GM23248 (cell line): Measurements from ENCODE around the gene TCF7. TPM values are rescaled to one million over a fixed set of nuclear protein-coding genes. Genes with fewer than 3 reads are reported as not detected.

Source experiments
- DNase-seq: peaks from one replicate; pipeline ENCODE4 v3.0.0-alpha.2; 2015
- H2AFZ ChIP-seq: fragments of 200-600 bp; sonication (generic); 2 replicates; pipeline ENCODE4 v1.6.1; 2016; ENCODE audit warnings: antibody characterized with exemption
- H3F3A ChIP-seq: fragments of 200-600 bp; sonication (generic); 2 replicates; pipeline ENCODE4 v1.6.1; 2016; ENCODE audit warnings: mild to moderate bottlenecking, antibody characterized with exemption, mixed run types; ENCODE audit not compliant: insufficient read depth
- H3K27ac ChIP-seq: fragments of 200-600 bp; sonication (generic); 2 replicates; pipeline ENCODE4 v1.5.1; 2016; ENCODE audit warnings: mild to moderate bottlenecking
- H3K27me3 ChIP-seq: fragments of 200-600 bp; sonication (generic); replicated peaks from 2 replicates; pipeline ENCODE4 v1.6.1; 2016; ENCODE audit warnings: mild to moderate bottlenecking; ENCODE audit not compliant: insufficient read depth
- H3K36me3 ChIP-seq: fragments of 200-600 bp; sonication (generic); 2 replicates; pipeline ENCODE4 v1.6.1; 2016; ENCODE audit warnings: low read depth, mild to moderate bottlenecking
- H3K4me1 ChIP-seq: fragments of 200-600 bp; sonication (generic); 2 replicates; pipeline ENCODE4 v1.6.1; 2016; ENCODE audit warnings: mild to moderate bottlenecking; ENCODE audit not compliant: insufficient read depth
- H3K4me2 ChIP-seq: fragments of 200-600 bp; sonication (generic); one replicate; pipeline ENCODE4 v1.6.1; 2016; ENCODE audit warnings: mild to moderate bottlenecking; ENCODE audit not compliant: unreplicated experiment
- H3K4me3 ChIP-seq: fragments of 200-600 bp; sonication (generic); 2 replicates; pipeline ENCODE4 v1.5.1; 2016; ENCODE audit warnings: mild to moderate bottlenecking
- H3K79me2 ChIP-seq: fragments of 200-600 bp; sonication (generic); 2 replicates; pipeline ENCODE4 v1.6.1; 2016; ENCODE audit warnings: mild to moderate bottlenecking; ENCODE audit not compliant: insufficient read depth
- H3K9ac ChIP-seq: fragments of 200-600 bp; sonication (generic); 2 replicates; pipeline ENCODE4 v1.6.1; 2016; ENCODE audit warnings: mild to moderate bottlenecking
- H3K9me2 ChIP-seq: fragments of 200-600 bp; sonication (generic); 2 replicates; pipeline ENCODE4 v1.6.1; 2016; ENCODE audit warnings: mixed run types, mild to moderate bottlenecking, moderate library complexity; ENCODE audit not compliant: insufficient read depth
- H3K9me3 ChIP-seq: fragments of 200-600 bp; sonication (generic); one replicate; pipeline ENCODE4 v1.6.1; 2017; ENCODE audit warnings: low read depth
- H4K20me1 ChIP-seq: fragments of 200-600 bp; sonication (generic); 2 replicates; pipeline ENCODE4 v1.6.0; 2016; ENCODE audit not compliant: insufficient read depth
- EZH2 ChIP-seq: fragments of 200-600 bp; sonication (generic); IDR thresholded peaks from 2 replicates; pipeline ENCODE4 v1.6.1; 2018; ENCODE audit warnings: antibody characterized with exemption, mild to moderate bottlenecking; ENCODE audit not compliant: insufficient read depth, poor library complexity, severe bottlenecking
- EZH2phosphoT487 ChIP-seq: fragments of 200-600 bp; sonication (generic); IDR thresholded peaks from 2 replicates; pipeline ENCODE4 v1.6.1; 2018; ENCODE audit warnings: antibody characterized with exemption, moderate library complexity, mild to moderate bottlenecking, low read depth; ENCODE audit not compliant: insufficient read depth
- WGBS, 2 experiments: methylation state at CpG; one replicate each; pipeline ENCODE4 v1.1.6; 2015 to 2017; ENCODE audit warnings: low lambda C conversion rate in 2 of 2, low coverage in 1 of 2; ENCODE audit errors: missing lambda C conversion rate in 2 of 2; 5-methylcytosine and 5-hydroxymethylcytosine counted together
- in situ Hi-C: fragments of 300-500 bp; cut with MboI; formaldehyde crosslinking; loops from 2 replicates; pipeline ENCODE4 v1.15.0; 2020
- polyA plus RNA-seq: library from polyadenylated mRNA; unstranded; fragments of >200 nt; fragmentation: Nextera tagmentation; extraction: Ambion mirVana; gene quantifications from 2 replicates; pipeline ENCODE4 v1.2.1, GENCODE V29; 2016
- total RNA-seq: library from RNA; depleted of rRNA; stranded (reverse); fragments of >200 nt; shearing (Covaris generic); gene quantifications from 2 replicates; pipeline ENCODE4 v1.2.3, GENCODE V29; 2014; rRNA removed

The TCF7 gene
- 1.4 and 2.5 TPM in 2 replicates for total RNA-seq
- 2.4 and 2.7 TPM in 2 replicates for polyA plus RNA-seq

DNA sequence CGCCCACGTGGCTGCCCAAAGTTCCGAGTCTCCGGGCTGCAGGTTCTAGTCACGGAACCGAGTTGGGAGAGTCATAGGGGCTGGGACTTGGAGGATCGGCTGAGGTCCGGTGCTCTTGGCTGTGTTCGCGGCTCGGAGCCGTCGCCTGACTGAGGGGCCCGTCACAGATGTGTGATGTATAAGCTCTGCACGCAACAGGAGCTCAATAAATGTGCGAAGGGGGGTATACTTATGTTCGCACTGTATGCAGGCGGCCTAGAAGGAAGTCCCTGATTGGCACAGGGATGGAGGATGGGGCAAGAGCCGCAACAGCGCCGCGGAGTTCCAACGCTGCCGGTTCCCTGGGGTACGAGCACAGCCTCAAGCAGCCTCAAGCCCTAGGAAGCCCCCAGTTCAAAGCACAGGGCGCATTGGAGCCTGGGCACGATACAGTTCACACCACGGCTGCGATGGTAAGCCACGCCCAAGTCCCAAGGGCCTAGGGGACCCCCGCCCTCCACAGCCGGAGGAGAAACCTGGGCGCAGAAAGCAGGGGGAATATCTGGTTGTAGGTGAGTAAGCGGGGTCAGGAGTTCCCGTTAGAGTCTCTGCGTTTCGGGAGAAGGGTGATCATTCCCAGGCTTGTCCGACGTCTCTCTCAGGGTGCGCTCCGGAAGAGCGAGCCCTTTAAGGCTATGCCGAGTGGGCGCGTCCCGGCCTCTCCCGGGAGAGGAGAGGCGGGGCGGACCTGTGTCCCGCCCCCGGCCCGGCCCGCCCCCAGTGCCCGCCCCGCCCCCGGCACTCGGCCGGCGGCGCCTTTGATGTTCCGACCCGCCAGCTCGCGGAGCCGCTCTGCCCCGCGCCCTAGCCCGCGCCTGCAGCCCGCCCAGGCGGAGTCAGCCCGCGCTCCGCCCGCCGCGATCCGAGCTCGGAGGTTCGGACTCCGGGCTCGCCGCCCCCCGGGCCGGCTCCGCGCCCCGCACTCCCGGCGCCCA is at the start of gene TCF7:
TCF7 (plus strand) TSS at position 780 of the 974 bp plus-strand sequence. CDS start 226 bp downstream, outside the sequence.
- peak; percentile 96 for DNase-seq
- Histone ChIP-seq H3K9me2 (no peaks in the 10 kb centered on the region), H4K20me1 (no peaks in the 10 kb centered on the region), H3K27ac (no peak within 1 kb of the TSS), H3F3A (no peaks in the 10 kb centered on the region), H3K4me1 (peaks cover 19% of the 10 kb centered on the region; the same call in 1 of the 2 replicates), H3K4me3 (peak within 1 kb of the TSS; percentile 66), H3K27me3 (no peaks in the 10 kb centered on the region), H3K36me3 (no peaks in the 10 kb centered on the region), H3K9ac (peak within 1 kb of the TSS; percentile 63), H3K79me2 (no peaks in the 10 kb centered on the region), H2AFZ (peak within 1 kb of the TSS; percentile 85), H3K9me3 (no peaks in the 10 kb centered on the region), H3K4me2 (peak within 1 kb of the TSS; percentile 82)
- WGBS, 2 experiments = 4% methylated on average over 48 to 68 of the region's 90 CpGs
- no peak for TF ChIP-seq EZH2
- TF ChIP-seq EZH2phosphoT487 = no peak
- in situ Hi-C loops = no loop called here

- Histone ChIP-seq H3K79me2 (no peaks in the 10 kb centered on the region), H3F3A (peaks cover 3% of the 10 kb centered on the region; the same call in 1 of the 2 replicates), H4K20me1 (no peaks in the 10 kb centered on the region), H3K9me3 (no peaks in the 10 kb centered on the region), H3K36me3 (no peaks in the 10 kb centered on the region), H3K4me1 (peaks cover 14% of the 10 kb centered on the region; the same call in 1 of the 2 replicates), H3K4me2 (no peak overlapping the region), H3K9ac (no peak overlapping the region), H3K27me3 (no peaks in the 10 kb centered on the region), H3K27ac (no peak overlapping the region), H3K4me3 (no peak overlapping the region), H3K9me2 (no peaks in the 10 kb centered on the region), H2AFZ (no peak overlapping the region)
- in situ Hi-C loops = no loop called here
- TF ChIP-seq EZH2phosphoT487 = no peak
- TF ChIP-seq EZH2 = no peak
- WGBS, 2 experiments = 90 to 91% methylated on average over 6 of the region's 6 CpGs
- no peak for DNase-seq
Measured at GRCh38 chr5:134069553-134069952, 44.9 kb upstream of the TCF7 start.

DNA sequence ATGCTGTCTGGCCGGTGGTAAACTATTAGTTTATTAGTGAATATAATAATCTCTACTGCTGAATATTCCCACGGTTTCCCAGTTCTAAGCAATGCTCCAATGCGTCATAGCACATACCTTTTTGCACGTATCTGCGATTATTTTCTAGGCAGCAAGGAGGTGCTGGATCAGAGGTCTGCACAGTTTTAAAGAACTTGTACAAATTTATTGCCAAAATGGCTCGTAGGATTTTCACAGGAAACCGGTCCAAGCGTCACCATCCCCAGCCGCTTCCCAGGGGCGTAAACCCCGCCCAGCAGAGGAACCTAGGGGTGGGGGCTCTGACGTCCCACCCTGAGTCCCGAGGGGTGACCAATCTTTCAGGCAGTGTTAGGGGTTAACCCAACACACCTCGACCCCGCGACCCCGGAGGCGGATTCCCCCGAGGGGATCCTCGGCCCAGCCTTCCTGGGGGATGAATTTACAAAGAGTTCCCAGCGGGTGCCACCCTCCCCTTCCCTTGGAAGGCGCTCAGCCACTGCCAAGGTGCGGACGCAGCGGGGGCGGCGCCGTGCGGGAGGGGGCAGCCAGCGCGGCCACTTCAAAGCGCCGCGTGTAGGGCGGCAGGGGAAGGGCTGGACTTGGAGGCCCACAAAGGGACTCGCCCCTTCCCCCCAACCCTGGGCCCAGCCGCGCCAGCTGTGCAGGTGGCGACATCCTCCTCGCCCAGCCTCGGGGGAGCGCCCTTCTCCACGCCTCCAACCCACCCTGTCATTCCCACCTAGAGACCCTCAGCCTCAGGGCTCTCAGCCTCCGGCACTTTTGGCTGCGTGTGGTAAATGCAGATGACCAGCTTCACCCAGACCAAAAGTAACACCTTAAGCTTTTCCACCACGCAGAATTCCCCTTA is 43.5 kb upstream of the TCF7 start:
- Histone ChIP-seq H3F3A (peaks cover 3% of the 10 kb centered on the region; the same call in 1 of the 2 replicates), H3K9me2 (no peaks in the 10 kb centered on the region), H3K4me1 (peaks cover 14% of the 10 kb centered on the region; the same call in 1 of the 2 replicates), H3K36me3 (no peaks in the 10 kb centered on the region), H2AFZ (peak overlapping the region; percentile 76), H3K27me3 (no peaks in the 10 kb centered on the region), H3K9me3 (no peaks in the 10 kb centered on the region), H3K4me2 (peak overlapping the region; percentile 84), H3K9ac (peak overlapping the region; percentile 66), H3K4me3 (peak overlapping the region; percentile 72), H4K20me1 (no peaks in the 10 kb centered on the region), H3K27ac (no peak overlapping the region), H3K79me2 (no peaks in the 10 kb centered on the region)
- DNase-seq = peak; percentile 49
- in situ Hi-C loops = no loop called here
- WGBS, 2 experiments = 14 to 16% methylated on average over 42 to 43 of the region's 46 CpGs
- no peak for TF ChIP-seq EZH2phosphoT487
- no peak for TF ChIP-seq EZH2
